Small intestine (tissue), 7 donors: ENCODE data around the gene FAM72B. TPM values are rescaled to one million over a fixed set of nuclear protein-coding genes. Genes with fewer than 3 reads are reported as not detected.
A peak's percentile ranks its signal among the peaks of the same experiment; 100 is the strongest.
"Not testable (repeated sequence)": the region's sequence is repeated elsewhere in the genome, so short reads cannot be mapped to it uniquely, and the experiment has no call there.

Experiments
- DNase-seq, 2 donors: peaks; one replicate each; pipeline versions ENCODE4 v3.0.0 to v3.0.0-alpha.2; 2013
- FAIRE-seq: peaks from 2 replicates; lab custom pipeline; 2012; peaks lifted over from hg19 to GRCh38; lab: Jason Lieb, UNC
- H3K27ac ChIP-seq, 3 donors: one replicate each; pipeline ENCODE4 v1.5.1; 2013; ENCODE audit warnings: low read length in 2 of 3, mild to moderate bottlenecking in 2 of 3, control low read depth in 1 of 3, inconsistent platforms in 1 of 3, low read depth in 1 of 3, moderate library complexity in 1 of 3
- H3K27me3 ChIP-seq, 3 donors: one replicate each; pipeline ENCODE4 v1.6.1; 2013; ENCODE audit warnings: low read length in 3 of 3, inconsistent platforms in 1 of 3; ENCODE audit not compliant: control insufficient read depth in 3 of 3, insufficient read depth in 3 of 3
- H3K36me3 ChIP-seq, 3 donors: one replicate each; pipeline ENCODE4 v1.6.1; 2013; ENCODE audit warnings: low read length in 3 of 3, inconsistent platforms in 1 of 3, low read depth in 1 of 3, mild to moderate bottlenecking in 1 of 3, moderate library complexity in 1 of 3; ENCODE audit not compliant: control insufficient read depth in 3 of 3, insufficient read depth in 2 of 3
- H3K4me1 ChIP-seq, 3 donors: one replicate each; pipeline ENCODE4 v1.6.1; 2013; ENCODE audit warnings: low read length in 2 of 3, inconsistent platforms in 1 of 3, low read depth in 1 of 3, mild to moderate bottlenecking in 1 of 3, moderate library complexity in 1 of 3; ENCODE audit not compliant: control insufficient read depth in 3 of 3, insufficient read depth in 2 of 3
- H3K4me3 ChIP-seq, 3 donors: one replicate each; pipeline ENCODE4 v1.5.1; 2013; ENCODE audit warnings: low read length in 3 of 3, control low read depth in 1 of 3, inconsistent platforms in 1 of 3, low read depth in 1 of 3, mild to moderate bottlenecking in 1 of 3, moderate library complexity in 1 of 3
- H3K9me3 ChIP-seq, 2 donors: one replicate each; pipeline ENCODE4 v1.6.1; 2013; ENCODE audit warnings: low read depth in 1 of 2, low read length in 1 of 2; ENCODE audit not compliant: control insufficient read depth in 2 of 2, insufficient read depth in 1 of 2
- WGBS, 3 donors: extraction: QIAGEN DNeasy Blood & Tissue Kit; methylation state at CpG; one replicate each; pipeline ENCODE4 v1.1.7; 2013; 5-methylcytosine and 5-hydroxymethylcytosine counted together
- polyA plus RNA-seq, 4 donors: library from polyadenylated mRNA; stranded (reverse) in 3 of 4; unstranded in 1 of 4; fragments of 200-250 nt in 3 of 4; fragments of 120-200 nt in 1 of 4; gene quantifications; one replicate each; pipeline versions ENCODE4 v1.2.1 to v1.2.3, GENCODE V29; 2013
- donor health status: healthy with polysubstance abuse.
- donor health status: control.
- donor health status: control.
- donor health status: Bipolar disorder and iron deficiency.
- donor health status: healthy.

The FAM72B gene
- polyA plus RNA-seq, 4 donors, result 0.22 to 3.6 (median 2.1) TPM; not detected in 1

GRCh38 chr1:121221770-121222169 lies 37.6 kb upstream of the FAM72B start:
- not testable (repeated sequence) for H3K36me3 ChIP-seq, H3K4me1 ChIP-seq, H3K4me3 ChIP-seq, H3K27ac ChIP-seq, DNase-seq, FAIRE-seq, H3K27me3 ChIP-seq, H3K9me3 ChIP-seq
- WGBS, 3 donors, result 70 to 93% (median 75%) methylated on average over 1 of the region's 1 CpG

DNA sequence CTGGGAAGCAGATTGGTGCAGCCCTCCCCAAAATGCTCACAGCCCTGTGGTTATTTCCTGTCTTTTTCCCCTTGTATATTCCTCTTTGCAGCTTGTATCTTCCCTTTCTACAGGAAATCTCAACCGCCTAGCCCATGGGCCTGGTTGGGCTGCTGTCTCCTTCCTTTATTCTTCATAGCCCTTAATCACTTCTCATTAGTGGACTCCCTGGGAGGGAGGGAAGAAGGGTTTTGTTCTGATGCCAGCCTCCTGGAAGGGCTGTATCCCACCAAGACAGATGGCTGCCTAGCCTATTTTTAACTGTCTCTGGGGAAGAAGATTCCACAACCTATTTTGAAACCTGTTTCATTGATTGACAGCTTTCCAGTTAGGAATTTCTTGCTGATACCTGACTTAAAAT lies 32.5 kb upstream of the FAM72B start:
- H3K36me3 ChIP-seq, FAIRE-seq, H3K9me3 ChIP-seq, H3K4me1 ChIP-seq, DNase-seq, H3K27ac ChIP-seq, H3K27me3 ChIP-seq, H3K4me3 ChIP-seq: not testable (repeated sequence)
- WGBS, 3 donors, result 20% methylated on average over 1 of the region's 1 CpG; no CpG with 5 or more reads in 2 of the 3 donors

DNA sequence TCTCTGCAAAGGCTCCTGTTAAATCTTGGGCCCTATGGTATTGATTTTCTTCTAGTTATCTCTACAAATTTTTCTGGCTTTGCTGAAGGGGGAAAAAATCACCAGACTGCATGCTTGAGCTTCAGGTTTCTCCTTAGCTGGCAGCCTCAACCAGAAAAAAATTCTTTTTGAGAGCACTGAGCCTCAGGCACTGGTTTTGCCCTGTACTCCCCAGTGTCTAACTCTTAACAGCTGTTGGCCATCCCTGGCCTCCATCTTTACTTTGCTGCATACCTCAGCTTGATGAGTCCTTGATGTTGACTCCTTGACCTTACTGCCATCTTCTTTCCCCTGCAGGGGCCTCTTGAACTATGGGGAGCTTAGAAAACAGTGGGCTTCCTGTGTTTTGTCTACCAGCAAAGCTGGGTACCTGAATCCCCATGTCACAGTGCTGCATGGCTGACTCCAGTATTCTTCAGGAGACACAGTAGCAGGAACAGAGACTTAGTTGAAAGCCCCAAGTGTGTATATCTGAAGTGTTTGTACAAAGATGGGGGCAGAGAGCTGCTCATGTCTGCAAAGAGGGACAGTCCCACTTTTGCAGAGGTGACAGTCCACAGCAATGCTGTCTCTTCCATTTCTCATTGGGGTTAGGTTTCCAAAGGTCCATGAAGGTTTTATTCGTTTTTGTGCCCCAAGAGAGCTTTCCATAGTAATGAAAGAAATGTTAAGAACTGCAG lies 31.7 kb upstream of the FAM72B start:
- not testable (repeated sequence) for H3K27ac ChIP-seq, H3K4me1 ChIP-seq, H3K4me3 ChIP-seq, H3K9me3 ChIP-seq, FAIRE-seq, DNase-seq, H3K27me3 ChIP-seq, H3K36me3 ChIP-seq
- WGBS, 3 donors, result 43 to 64% (median 63%) methylated on average over 1 of the region's 1 CpG

DNA sequence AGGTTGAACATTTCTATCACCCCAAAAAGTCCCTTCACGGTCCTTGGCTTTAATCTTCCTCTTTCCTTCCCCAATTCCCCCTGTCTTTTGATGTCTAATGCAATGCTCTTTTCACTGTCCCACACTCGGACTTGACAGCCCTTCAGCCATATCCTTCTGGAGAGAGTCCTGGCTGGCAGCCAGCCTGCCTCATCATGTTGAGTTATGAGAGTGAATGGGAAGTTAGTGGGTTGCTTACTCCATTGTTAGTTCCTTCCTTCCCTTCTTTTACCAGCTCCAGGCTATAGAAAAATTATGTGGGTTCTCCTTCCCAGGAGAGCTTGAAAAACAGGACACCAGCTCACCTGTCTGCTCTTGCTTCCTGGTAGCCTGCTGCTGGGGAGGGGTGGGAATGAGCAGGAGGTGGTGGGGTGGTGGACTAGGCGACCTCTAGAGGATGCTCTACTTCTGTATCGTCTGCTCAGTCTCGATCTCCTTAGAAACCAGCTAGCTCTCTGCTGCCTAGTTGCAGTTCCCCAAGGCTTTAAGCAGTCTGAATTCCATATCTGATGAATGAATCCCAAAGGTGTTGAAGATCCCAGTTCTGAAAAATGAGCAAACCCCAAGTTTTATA lies 30.5 kb upstream of the FAM72B start:
- H3K4me1 ChIP-seq, H3K9me3 ChIP-seq, H3K27me3 ChIP-seq, DNase-seq, FAIRE-seq, H3K36me3 ChIP-seq, H3K4me3 ChIP-seq, H3K27ac ChIP-seq: not testable (repeated sequence)
- WGBS, 3 donors, result 56% methylated on average over 3 of the region's 5 CpGs; no CpG with 5 or more reads in 2 of the 3 donors

DNA sequence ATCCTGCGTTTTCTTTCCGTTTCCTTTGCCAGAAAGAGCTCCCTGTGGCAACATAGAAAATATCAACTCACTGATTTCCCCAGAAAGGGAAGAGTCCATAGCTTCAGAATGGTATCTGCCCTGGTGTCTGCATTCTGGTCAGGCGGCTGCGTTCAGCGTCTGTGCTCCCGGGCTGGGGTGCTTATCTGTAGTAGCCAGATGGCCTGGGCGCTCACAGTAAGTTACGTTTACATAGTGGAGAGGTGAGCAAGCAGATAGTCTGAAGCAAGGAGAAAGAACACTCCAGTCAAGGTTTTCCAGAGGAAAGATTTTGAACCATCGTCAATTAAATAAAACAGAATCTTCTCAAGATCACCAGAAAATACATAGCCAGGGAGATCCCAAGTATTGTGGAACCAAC lies 29.4 kb upstream of the FAM72B start:
- DNase-seq, result peak in 1 of 2 donors; percentile 9
- not testable (repeated sequence) for FAIRE-seq

GRCh38 chr1:121210778-121211177 lies 26.6 kb upstream of the FAM72B start:
- not testable (repeated sequence) for DNase-seq, H3K4me1 ChIP-seq, H3K4me3 ChIP-seq, H3K9me3 ChIP-seq, FAIRE-seq, H3K27me3 ChIP-seq, H3K27ac ChIP-seq, H3K36me3 ChIP-seq
- 24 to 40% methylated on average over 1 to 2 of the region's 2 CpGs; no CpG with 5 or more reads in 1 of the 3 donors for WGBS, 3 donors

More for the DNA sequence above, 29.4 kb upstream of the FAM72B start:
- H3K36me3 ChIP-seq, H3K27me3 ChIP-seq, H3K4me3 ChIP-seq, H3K27ac ChIP-seq, H3K4me1 ChIP-seq, H3K9me3 ChIP-seq: not testable (repeated sequence)
- 79 to 92% methylated on average over 3 to 7 of the region's 9 CpGs; no CpG with 5 or more reads in 1 of the 3 donors for WGBS, 3 donors

- H3K36me3 ChIP-seq, FAIRE-seq: not testable (repeated sequence)
- 88 to 100% (median 100%) methylated on average over 3 to 5 of the region's 6 CpGs for WGBS, 3 donors
Measured at GRCh38 chr1:121208375-121208774, 24.2 kb upstream of the FAM72B start.

DNA sequence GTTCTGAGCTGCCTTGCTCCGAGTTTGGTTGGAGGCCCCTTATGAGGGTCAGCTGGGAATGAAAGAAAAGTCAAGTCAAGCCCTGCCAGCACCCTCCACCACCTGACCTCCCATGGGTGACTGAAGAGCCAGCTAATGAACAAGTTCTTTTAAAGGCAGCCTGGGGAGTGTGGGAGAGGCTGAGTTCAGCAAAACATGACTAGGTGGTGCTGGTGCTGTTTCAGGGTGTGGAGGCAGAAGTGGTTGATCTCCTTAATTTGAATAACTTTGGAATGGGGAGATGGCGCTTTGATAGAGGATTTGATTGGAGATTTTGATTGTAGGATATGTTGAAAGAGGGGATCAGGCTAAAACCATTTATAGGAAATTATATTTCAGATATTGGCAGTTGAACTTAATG lies 23.2 kb upstream of the FAM72B start:
- WGBS, 3 donors, result 100% methylated on average over 1 of the region's 2 CpGs
- H3K27me3 ChIP-seq, H3K4me3 ChIP-seq, FAIRE-seq, H3K4me1 ChIP-seq, H3K36me3 ChIP-seq, DNase-seq, H3K27ac ChIP-seq, H3K9me3 ChIP-seq: not testable (repeated sequence)

More at GRCh38 chr1:121208375-121208774, 24.2 kb upstream of the FAM72B start:
- not testable (repeated sequence) for H3K4me1 ChIP-seq, H3K9me3 ChIP-seq, H3K27ac ChIP-seq, DNase-seq, H3K4me3 ChIP-seq, H3K27me3 ChIP-seq
